Neutrophil (primary cell): ENCODE data around the gene ETV3L.

Source experiments
- H3K27ac ChIP-seq: fragments of 200-600 bp; sonication (generic); 2 replicates; pipeline ENCODE4 v1.5.1; 2016; ENCODE audit warnings: mild to moderate bottlenecking, moderate library complexity
- H3K27me3 ChIP-seq: fragments of 200-600 bp; sonication (generic); 2 replicates; pipeline ENCODE4 v1.6.0; 2016; ENCODE audit warnings: mild to moderate bottlenecking
- H3K36me3 ChIP-seq: fragments of 200-600 bp; sonication (generic); 2 replicates; pipeline ENCODE4 v1.5.1; 2017
- H3K4me1 ChIP-seq, 2 experiments: fragments of 200-600 bp in 1 of 2; sonication (generic) in 1 of 2; 1 replicate in 1 of 2; 2 replicates in 1 of 2; pipeline versions ENCODE4 v1.5.1 to v1.6.1; 2013 to 2016; ENCODE audit warnings: low read depth in 1 of 2, low read length in 1 of 2, mild to moderate bottlenecking in 1 of 2, moderate library complexity in 1 of 2; ENCODE audit not compliant: control insufficient read depth in 1 of 2, insufficient read depth in 1 of 2
- H3K4me3 ChIP-seq, 2 experiments: fragments of 200-600 bp in 1 of 2; sonication (generic) in 1 of 2; 1 replicate in 1 of 2; 2 replicates in 1 of 2; pipeline ENCODE4 v1.5.1; 2013 to 2016; ENCODE audit warnings: low read depth in 1 of 2, low read length in 1 of 2, mild to moderate bottlenecking in 1 of 2, moderate library complexity in 1 of 2
- H3K9me3 ChIP-seq: fragments of 200-600 bp; sonication (generic); 2 replicates; pipeline ENCODE4 v1.5.1; 2016
- CTCF ChIP-seq: fragments of 200-600 bp; sonication (generic); IDR thresholded peaks from 2 replicates; pipeline ENCODE4 v1.5.1; 2016; ENCODE audit warnings: antibody characterized with exemption

The ETV3L gene

GRCh38 chr1:157139052-157139715, 39.6 kb upstream of the ETV3L start:
- H3K27ac ChIP-seq = peak overlapping the region; percentile 91
- H3K9me3 ChIP-seq = no peaks in the 10 kb centered on the region
- TF ChIP-seq CTCF = no peak
- peak overlapping the region; percentile 93 to 96 for H3K4me3 ChIP-seq
- peaks cover 22% of the 10 kb centered on the region for H3K36me3 ChIP-seq
- H3K27me3 ChIP-seq = peaks cover 16% of the 10 kb centered on the region
- peaks cover 18 to 24% of the 10 kb centered on the region in 2 experiments for H3K4me1 ChIP-seq

GRCh38 chr1:157138220-157139051, 38.8 kb upstream of the ETV3L start, which contains the start of gene ETV3:
ETV3 (minus strand) TSS chr1:157138395; CDS start chr1:157136352, 2,043 bp downstream.
- Histone ChIP-seq H3K36me3 (peaks cover 29% of the 10 kb centered on the region), H3K27me3 (peaks cover 16% of the 10 kb centered on the region), H3K9me3 (no peaks in the 10 kb centered on the region), H3K27ac (peak within 1 kb of the TSS; percentile 91), H3K4me3 (peak within 1 kb of the TSS; percentile 93 to 96), H3K4me1 (peaks cover 18 to 24% of the 10 kb centered on the region in 2 experiments)
- TF ChIP-seq CTCF = peak; percentile 23

GRCh38 chr1:157137408-157138219, 38.0 kb upstream of the ETV3L start:
- Histone ChIP-seq H3K9me3 (no peaks in the 10 kb centered on the region), H3K36me3 (peaks cover 37% of the 10 kb centered on the region), H3K27me3 (peaks cover 16% of the 10 kb centered on the region), H3K4me1 (peaks cover 18 to 24% of the 10 kb centered on the region in 2 experiments), H3K27ac (peak overlapping the region; percentile 91), H3K4me3 (peak overlapping the region; percentile 93 to 96)
- TF ChIP-seq CTCF = no peak

- H3K36me3 ChIP-seq = peaks cover 43% of the 10 kb centered on the region
- peak overlapping the region; percentile 93 to 96 for H3K4me3 ChIP-seq
- peaks cover 18 to 24% of the 10 kb centered on the region in 2 experiments for H3K4me1 ChIP-seq
- H3K9me3 ChIP-seq = no peaks in the 10 kb centered on the region
- H3K27ac ChIP-seq = peak overlapping the region; percentile 91
- H3K27me3 ChIP-seq = peaks cover 16% of the 10 kb centered on the region
- TF ChIP-seq CTCF = no peak
These were observed 37.4 kb upstream of the ETV3L start for GRCh38 chr1:157137046-157137407.

- Histone ChIP-seq H3K27ac (no peak overlapping the region), H3K4me3 (no peak overlapping the region), H3K4me1 (peaks cover 18 to 24% of the 10 kb centered on the region in 2 experiments), H3K36me3 (peaks cover 52% of the 10 kb centered on the region), H3K9me3 (no peaks in the 10 kb centered on the region), H3K27me3 (peaks cover 16% of the 10 kb centered on the region)
- TF ChIP-seq CTCF = no peak
These were observed 36.5 kb upstream of the ETV3L start for GRCh38 chr1:157136133-157136532.
